ENCODE data around the gene ATOH7.

ATOH7 gene

DNA sequence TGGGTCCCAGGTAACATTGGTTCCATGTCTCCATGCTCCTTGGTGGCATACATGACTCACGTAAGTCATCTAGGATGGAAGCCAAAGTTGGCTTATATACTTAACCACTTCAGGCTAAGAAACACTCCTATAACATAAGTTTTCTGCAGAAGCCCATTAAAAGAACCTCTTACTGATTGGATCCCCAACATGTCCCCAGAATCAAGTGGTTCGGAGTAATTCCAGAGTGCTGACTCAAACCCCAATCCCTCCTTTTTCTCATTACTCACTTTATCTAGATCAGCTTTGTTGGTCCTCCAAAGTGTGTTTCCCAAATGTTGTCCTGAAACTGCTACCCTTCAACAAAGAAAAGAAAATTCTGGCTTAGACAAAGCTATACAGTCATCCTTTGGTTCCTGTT is 10.1 kb upstream of the ATOH7 start:
- Histone ChIP-seq H3K56ac (ENCODE audit: low read length) (no peak overlapping the region), H3K4me2 (ENCODE audit: low read length) (no peak overlapping the region), H3K9ac (ENCODE audit: low read length) (no peak overlapping the region), H3K27me3 (ENCODE audit: insufficient read depth, low read length, poor library complexity) (no peaks in the 10 kb centered on the region), H3K36me3 (ENCODE audit: control insufficient read depth, insufficient read depth, low read length) (no peaks in the 10 kb centered on the region), H3K79me2 (ENCODE audit: control insufficient read depth, insufficient read depth, low read length) (no peaks in the 10 kb centered on the region), H3K4me1 (ENCODE audit: control insufficient read depth, low read depth, low read length) (no peaks in the 10 kb centered on the region), H2BK15ac (replicated peaks; ENCODE audit: low read depth) (no peak overlapping the region), H3K4me3 (ENCODE audit: low read length) (no peak overlapping the region), H2AK5ac (ENCODE audit: low read length) (no peak overlapping the region), H3K27ac (ENCODE audit: low read depth, low read length) (no peak overlapping the region), H4K5ac (ENCODE audit: low read length) (no peak overlapping the region), H4K8ac (ENCODE audit: low read depth, low read length) (no peak overlapping the region), H3K79me1 (ENCODE audit: low read length) (no peaks in the 10 kb centered on the region), H2BK120ac (ENCODE audit: low read depth, low read length) (no peak overlapping the region), H3K23ac (ENCODE audit: low read length) (no peak overlapping the region), H2BK5ac (ENCODE audit: low read length) (no peak overlapping the region), H3K18ac (ENCODE audit: low read length) (no peak overlapping the region), H3K4ac (ENCODE audit: low read depth, low read length) (no peak overlapping the region)
- no CpG with 5 or more reads among the region's 2 CpGs for WGBS (ENCODE audit: extremely low coverage, insufficient coverage, low lambda C conversion rate)
- DNase-seq = no peak

DNA sequence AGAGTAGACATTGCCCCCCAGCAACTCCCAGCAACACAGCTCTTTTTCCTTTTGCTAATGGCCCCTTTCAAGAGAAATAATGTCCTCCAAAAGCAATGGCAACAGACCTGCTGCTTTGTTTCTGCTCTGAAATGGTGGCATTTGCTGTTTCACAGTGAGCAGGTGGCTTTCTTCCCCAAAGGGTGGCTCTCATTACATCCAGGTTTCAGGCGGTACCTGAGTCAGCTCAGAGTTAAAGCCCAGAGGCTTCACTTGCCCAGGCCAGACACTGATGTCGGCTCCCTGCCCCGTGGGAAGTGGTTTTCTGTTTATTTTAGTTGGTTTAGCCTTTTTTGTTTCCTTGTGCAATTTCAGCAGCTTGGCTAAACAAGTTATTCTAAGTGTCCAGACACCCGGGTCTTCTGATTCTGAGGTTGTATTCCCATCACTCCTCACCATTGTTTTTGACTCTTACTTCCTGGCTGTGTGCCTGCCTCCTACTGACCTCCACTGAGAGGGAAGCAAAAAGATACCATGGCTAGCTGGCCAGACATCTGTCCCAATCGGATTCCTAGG is 7.8 kb upstream of the ATOH7 start:
- Histone ChIP-seq H3K9ac (ENCODE audit: low read length) (no peak overlapping the region), H3K27ac (ENCODE audit: low read depth, low read length) (no peak overlapping the region), H3K27me3 (ENCODE audit: insufficient read depth, low read length, poor library complexity) (no peaks in the 10 kb centered on the region), H4K5ac (ENCODE audit: low read length) (no peak overlapping the region), H3K56ac (ENCODE audit: low read length) (no peak overlapping the region), H3K4me3 (ENCODE audit: low read length) (no peak overlapping the region), H3K79me2 (ENCODE audit: control insufficient read depth, insufficient read depth, low read length) (no peaks in the 10 kb centered on the region), H3K23ac (ENCODE audit: low read length) (no peak overlapping the region), H2BK120ac (ENCODE audit: low read depth, low read length) (no peak overlapping the region), H3K4ac (ENCODE audit: low read depth, low read length) (no peak overlapping the region), H3K36me3 (ENCODE audit: control insufficient read depth, insufficient read depth, low read length) (no peaks in the 10 kb centered on the region), H4K8ac (ENCODE audit: low read depth, low read length) (no peak overlapping the region), H3K4me2 (ENCODE audit: low read length) (no peak overlapping the region), H3K4me1 (ENCODE audit: control insufficient read depth, low read depth, low read length) (no peaks in the 10 kb centered on the region), H2BK5ac (ENCODE audit: low read length) (no peak overlapping the region), H2BK15ac (replicated peaks; ENCODE audit: low read depth) (no peak overlapping the region), H3K18ac (ENCODE audit: low read length) (no peak overlapping the region), H3K79me1 (ENCODE audit: low read length) (no peaks in the 10 kb centered on the region), H2AK5ac (ENCODE audit: low read length) (no peak overlapping the region)
- WGBS (ENCODE audit: extremely low coverage, insufficient coverage, low lambda C conversion rate) = no CpG with 5 or more reads among the region's 5 CpGs
- DNase-seq = no peak

DNA sequence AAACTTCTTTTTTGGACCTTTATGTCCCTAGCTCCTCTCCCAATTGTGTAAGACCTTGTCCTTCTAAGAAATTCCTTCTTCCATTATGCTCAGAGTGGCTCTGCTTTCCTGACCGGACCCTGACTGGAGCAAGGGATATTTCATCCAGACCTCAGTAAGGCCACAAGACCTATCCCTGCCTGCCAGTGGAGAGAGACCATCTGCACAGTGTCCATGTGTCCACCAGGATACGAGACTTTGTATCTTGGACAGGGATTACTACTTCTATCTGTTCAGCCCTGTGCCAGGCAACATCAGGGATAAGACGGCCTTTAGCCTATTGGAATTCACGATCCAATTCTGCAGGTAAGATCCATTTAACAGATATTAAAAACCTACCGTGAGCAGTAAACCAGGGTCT is 7.2 kb upstream of the ATOH7 start:
- Histone ChIP-seq H2BK5ac (ENCODE audit: low read length) (no peak overlapping the region), H3K4ac (ENCODE audit: low read depth, low read length) (no peak overlapping the region), H3K4me1 (ENCODE audit: control insufficient read depth, low read depth, low read length) (no peaks in the 10 kb centered on the region), H3K79me2 (ENCODE audit: control insufficient read depth, insufficient read depth, low read length) (no peaks in the 10 kb centered on the region), H3K9ac (ENCODE audit: low read length) (no peak overlapping the region), H3K27me3 (ENCODE audit: insufficient read depth, low read length, poor library complexity) (no peaks in the 10 kb centered on the region), H3K23ac (ENCODE audit: low read length) (no peak overlapping the region), H2BK15ac (replicated peaks; ENCODE audit: low read depth) (no peak overlapping the region), H4K5ac (ENCODE audit: low read length) (no peak overlapping the region), H3K18ac (ENCODE audit: low read length) (no peak overlapping the region), H3K4me3 (ENCODE audit: low read length) (no peak overlapping the region), H3K27ac (ENCODE audit: low read depth, low read length) (no peak overlapping the region), H3K36me3 (ENCODE audit: control insufficient read depth, insufficient read depth, low read length) (no peaks in the 10 kb centered on the region), H3K79me1 (ENCODE audit: low read length) (no peaks in the 10 kb centered on the region), H4K8ac (ENCODE audit: low read depth, low read length) (no peak overlapping the region), H3K56ac (ENCODE audit: low read length) (no peak overlapping the region), H3K4me2 (ENCODE audit: low read length) (no peak overlapping the region), H2BK120ac (ENCODE audit: low read depth, low read length) (no peak overlapping the region), H2AK5ac (ENCODE audit: low read length) (no peak overlapping the region)
- DNase-seq = no peak
- no CpG with 5 or more reads among the region's 5 CpGs for WGBS (ENCODE audit: extremely low coverage, insufficient coverage, low lambda C conversion rate)

GRCh38 chr10:68238371-68238770 is 6.5 kb upstream of the ATOH7 start:
- no peaks in the 10 kb centered on the region for H3K79me1 ChIP-seq (ENCODE audit: low read length)
- H3K4me2 ChIP-seq (ENCODE audit: low read length) = no peak overlapping the region
- no peak overlapping the region for H3K4ac ChIP-seq (ENCODE audit: low read depth, low read length)
- no peak overlapping the region for H2BK120ac ChIP-seq (ENCODE audit: low read depth, low read length)
- DNase-seq = no peak
- no peak overlapping the region for H3K27ac ChIP-seq (ENCODE audit: low read depth, low read length)
- H3K18ac ChIP-seq (ENCODE audit: low read length) = no peak overlapping the region
- no peaks in the 10 kb centered on the region for H3K4me1 ChIP-seq (ENCODE audit: control insufficient read depth, low read depth, low read length)
- H3K79me2 ChIP-seq (ENCODE audit: control insufficient read depth, insufficient read depth, low read length) = no peaks in the 10 kb centered on the region
- no peak overlapping the region for H2AK5ac ChIP-seq (ENCODE audit: low read length)
- H4K5ac ChIP-seq (ENCODE audit: low read length) = no peak overlapping the region
- no peak overlapping the region for H2BK5ac ChIP-seq (ENCODE audit: low read length)
- H4K8ac ChIP-seq (ENCODE audit: low read depth, low read length) = no peak overlapping the region
- no peak overlapping the region for H3K9ac ChIP-seq (ENCODE audit: low read length)
- no peaks in the 10 kb centered on the region for H3K36me3 ChIP-seq (ENCODE audit: control insufficient read depth, insufficient read depth, low read length)
- H3K56ac ChIP-seq (ENCODE audit: low read length) = no peak overlapping the region
- WGBS (ENCODE audit: extremely low coverage, insufficient coverage, low lambda C conversion rate) = no CpG with 5 or more reads among the region's 6 CpGs
- H3K27me3 ChIP-seq (ENCODE audit: insufficient read depth, low read length, poor library complexity) = no peaks in the 10 kb centered on the region
- no peak overlapping the region for H3K4me3 ChIP-seq (ENCODE audit: low read length)
- H2BK15ac ChIP-seq (replicated peaks; ENCODE audit: low read depth) = no peak overlapping the region
- no peak overlapping the region for H3K23ac ChIP-seq (ENCODE audit: low read length)

- Histone ChIP-seq H3K56ac (ENCODE audit: low read length) (no peak overlapping the region), H3K4me2 (ENCODE audit: low read length) (no peak overlapping the region), H2AK5ac (ENCODE audit: low read length) (no peak overlapping the region), H3K79me2 (ENCODE audit: control insufficient read depth, insufficient read depth, low read length) (no peaks in the 10 kb centered on the region), H3K4me3 (ENCODE audit: low read length) (no peak overlapping the region), H3K79me1 (ENCODE audit: low read length) (no peaks in the 10 kb centered on the region), H3K4ac (ENCODE audit: low read depth, low read length) (no peak overlapping the region), H3K27me3 (ENCODE audit: insufficient read depth, low read length, poor library complexity) (peaks cover 2% of the 10 kb centered on the region), H2BK5ac (ENCODE audit: low read length) (no peak overlapping the region), H2BK15ac (replicated peaks; ENCODE audit: low read depth) (no peak overlapping the region), H4K8ac (ENCODE audit: low read depth, low read length) (no peak overlapping the region), H3K36me3 (ENCODE audit: control insufficient read depth, insufficient read depth, low read length) (no peaks in the 10 kb centered on the region), H3K27ac (ENCODE audit: low read depth, low read length) (no peak overlapping the region), H3K23ac (ENCODE audit: low read length) (no peak overlapping the region), H3K18ac (ENCODE audit: low read length) (no peak overlapping the region), H4K5ac (ENCODE audit: low read length) (no peak overlapping the region), H3K9ac (ENCODE audit: low read length) (no peak overlapping the region), H3K4me1 (ENCODE audit: control insufficient read depth, low read depth, low read length) (no peaks in the 10 kb centered on the region), H2BK120ac (ENCODE audit: low read depth, low read length) (no peak overlapping the region)
- 100% methylated on average over 1 of the region's 3 CpGs for whole genome bisulfite sequencing (ENCODE audit: extremely low coverage, insufficient coverage, low lambda C conversion rate)
- DNase-seq = no peak
These were observed 5.3 kb upstream of the ATOH7 start for GRCh38 chr10:68237173-68237572.

- H4K5ac ChIP-seq (ENCODE audit: low read length) = no peak overlapping the region
- H3K56ac ChIP-seq (ENCODE audit: low read length) = no peak overlapping the region
These were observed 3.7 kb upstream of the ATOH7 start for GRCh38 chr10:68235581-68235980.

More at GRCh38 chr10:68235581-68235980, 3.7 kb upstream of the ATOH7 start:
- no peak overlapping the region for H3K4me2 ChIP-seq (ENCODE audit: low read length)
- no peak for DNase-seq
- peaks cover 3% of the 10 kb centered on the region for H3K27me3 ChIP-seq (ENCODE audit: insufficient read depth, low read length, poor library complexity)
- no peaks in the 10 kb centered on the region for H3K79me1 ChIP-seq (ENCODE audit: low read length)
- no peak overlapping the region for H4K8ac ChIP-seq (ENCODE audit: low read depth, low read length)
- no peaks in the 10 kb centered on the region for H3K4me1 ChIP-seq (ENCODE audit: control insufficient read depth, low read depth, low read length)
- H3K9ac ChIP-seq (ENCODE audit: low read length) = no peak overlapping the region
- H3K18ac ChIP-seq (ENCODE audit: low read length) = no peak overlapping the region
- H3K4ac ChIP-seq (ENCODE audit: low read depth, low read length) = no peak overlapping the region
- no peak overlapping the region for H2AK5ac ChIP-seq (ENCODE audit: low read length)
- H3K27ac ChIP-seq (ENCODE audit: low read depth, low read length) = no peak overlapping the region
- H3K4me3 ChIP-seq (ENCODE audit: low read length) = no peak overlapping the region
- no peak overlapping the region for H3K23ac ChIP-seq (ENCODE audit: low read length)
- H2BK5ac ChIP-seq (ENCODE audit: low read length) = no peak overlapping the region
- H3K79me2 ChIP-seq (ENCODE audit: control insufficient read depth, insufficient read depth, low read length) = no peaks in the 10 kb centered on the region
- no peak overlapping the region for H2BK120ac ChIP-seq (ENCODE audit: low read depth, low read length)
- no peak overlapping the region for H2BK15ac ChIP-seq (replicated peaks; ENCODE audit: low read depth)
- no peaks in the 10 kb centered on the region for H3K36me3 ChIP-seq (ENCODE audit: control insufficient read depth, insufficient read depth, low read length)

Measured in mesendoderm (in vitro differentiated cells).